ENCODE results near the gene RNF227. TPM values are rescaled to one million over a fixed set of nuclear protein-coding genes. Genes with fewer than 3 reads are reported as not detected.
A peak's percentile ranks its signal among the peaks of the same experiment; 100 is the strongest.
"Not testable (repeated sequence)": the region's sequence is repeated elsewhere in the genome, so short reads cannot be mapped to it uniquely, and the experiment has no call there.

Gene RNF227
- 1.1 TPM for polyA plus RNA-seq (2013, experiment 1 of 2; ENCODE audit: insufficient read length)
- 1.4 TPM for polyA plus RNA-seq (2013, experiment 2 of 2; ENCODE audit: insufficient read length)

- peak; percentile 98 for DNase-seq
Observed at GRCh38 chr17:7915611-7916384, at the start of gene RNF227. Gene RNF227 (minus strand): TSS chr17:7916289. CDS start chr17:7916195, 94 bp downstream.

GRCh38 chr17:7961421-7961820, 45.3 kb upstream of the RNF227 start:
- DNase-seq: no peak

- no peak for DNase-seq
Observed at GRCh38 chr17:7959503-7960253, 43.6 kb upstream of the RNF227 start.

GRCh38 chr17:7956228-7956965, 40.3 kb upstream of the RNF227 start:
- peak; percentile 18 for DNase-seq

- peak; percentile 4 for DNase-seq
Observed at GRCh38 chr17:7955414-7956227, 39.5 kb upstream of the RNF227 start.

GRCh38 chr17:7953266-7953665, 37.2 kb upstream of the RNF227 start:
- DNase-seq: not testable (repeated sequence)

- DNase-seq: no peak
Observed at GRCh38 chr17:7951143-7951792, 35.2 kb upstream of the RNF227 start.

GRCh38 chr17:7950578-7950977, 34.5 kb upstream of the RNF227 start:
- DNase-seq: no peak

GRCh38 chr17:7947651-7948050, 31.6 kb upstream of the RNF227 start:
- no peak for DNase-seq

- DNase-seq: no peak
Observed at GRCh38 chr17:7946441-7946840, 30.4 kb upstream of the RNF227 start.

- DNase-seq: no peak
Observed at GRCh38 chr17:7945651-7946050, 29.6 kb upstream of the RNF227 start.

GRCh38 chr17:7944326-7944725, 28.2 kb upstream of the RNF227 start:
- DNase-seq: no peak

- no peak for DNase-seq
Observed at GRCh38 chr17:7943291-7943690, 27.2 kb upstream of the RNF227 start.

- no peak for DNase-seq
Observed at GRCh38 chr17:7940743-7941142, 24.7 kb upstream of the RNF227 start.

- no peak for DNase-seq
Observed at GRCh38 chr17:7940034-7940433, 23.9 kb upstream of the RNF227 start.

GRCh38 chr17:7935859-7936258, 19.8 kb upstream of the RNF227 start:
- DNase-seq: no peak

- peak; percentile 73 for DNase-seq
Observed at GRCh38 chr17:7932949-7933348, 16.9 kb upstream of the RNF227 start.

- DNase-seq: peak; percentile 13
Observed at GRCh38 chr17:7932483-7932891, 16.4 kb upstream of the RNF227 start.

GRCh38 chr17:7931709-7932482, 15.8 kb upstream of the RNF227 start, which contains the start of the genes CNTROB and TRAPPC1:
Gene CNTROB (plus strand): TSS chr17:7932206. CDS start chr17:7933080, 874 bp downstream.
Gene TRAPPC1 (minus strand): TSS chr17:7931946. CDS start chr17:7931829, 117 bp downstream.
- DNase-seq: peak; percentile 99

- DNase-seq: no peak
Observed at GRCh38 chr17:7930841-7931631, 14.9 kb upstream of the RNF227 start.
